GM23338 (cell line): ENCODE data around the gene TRIM23. TPM values are rescaled to one million over a fixed set of nuclear protein-coding genes. Genes with fewer than 3 reads are reported as not detected.

Source experiments
- ATAC-seq: fragments of 200-7000 bp; cut with Tn5 transposase; 3 replicates; pipeline ENCODE4 v1.9.1; 2020
- DNase-seq: peaks from one replicate; pipeline ENCODE4 v3.0.0-alpha.2; 2015; ENCODE audit warnings: low spot score
- H2AFZ ChIP-seq: fragments of 200-600 bp; sonication (generic); 2 replicates; pipeline ENCODE4 v1.8.0; 2016; ENCODE audit warnings: antibody characterized with exemption, mild to moderate bottlenecking, moderate library complexity
- H3F3A ChIP-seq: fragments of 200-600 bp; sonication (generic); replicated peaks from 2 replicates; pipeline ENCODE4 v1.8.0; 2017; ENCODE audit warnings: antibody characterized with exemption, mixed run types, low read depth
- H3K27ac ChIP-seq: fragments of 200-600 bp; sonication (generic); 2 replicates; pipeline ENCODE4 v1.6.1; 2016; ENCODE audit warnings: low read depth
- H3K27me3 ChIP-seq: fragments of 200-600 bp; sonication (generic); 2 replicates; pipeline ENCODE4 v1.8.0; 2016; ENCODE audit warnings: mild to moderate bottlenecking, mixed run types, moderate library complexity; ENCODE audit not compliant: insufficient read depth
- H3K36me3 ChIP-seq: fragments of 200-600 bp; sonication (generic); 2 replicates; pipeline ENCODE4 v1.8.0; 2016; ENCODE audit warnings: mild to moderate bottlenecking; ENCODE audit not compliant: insufficient read depth
- H3K4me1 ChIP-seq: fragments of 200-600 bp; sonication (generic); 2 replicates; pipeline ENCODE4 v1.8.0; 2016; ENCODE audit warnings: mild to moderate bottlenecking, moderate library complexity; ENCODE audit not compliant: insufficient read depth
- H3K4me2 ChIP-seq: fragments of 200-600 bp; sonication (generic); 2 replicates; pipeline ENCODE4 v1.7.1; 2017; ENCODE audit warnings: mixed run types
- H3K4me3 ChIP-seq: fragments of 200-600 bp; sonication (generic); 2 replicates; pipeline ENCODE4 v1.6.1; 2016; ENCODE audit warnings: mixed run types
- H3K79me2 ChIP-seq: fragments of 200-600 bp; sonication (generic); replicated peaks from 2 replicates; pipeline ENCODE4 v1.8.0; 2017; ENCODE audit warnings: mild to moderate bottlenecking; ENCODE audit not compliant: insufficient read depth
- H3K9me2 ChIP-seq: fragments of 200-600 bp; sonication (generic); 2 replicates; pipeline ENCODE4 v1.8.0; 2017; ENCODE audit not compliant: insufficient read depth
- H4K20me1 ChIP-seq: fragments of 200-600 bp; sonication (generic); replicated peaks from 2 replicates; pipeline ENCODE4 v1.8.0; 2017; ENCODE audit warnings: mild to moderate bottlenecking; ENCODE audit not compliant: insufficient read depth
- H3K27ac Mint-ChIP-seq: 2 replicates; pipeline ENCODE4 v1.8.0; 2020; ENCODE audit warnings: inconsistent platforms, mild to moderate bottlenecking, moderate library complexity, mixed read lengths
- H3K27me3 Mint-ChIP-seq: 3 replicates; pipeline ENCODE4 v1.8.0; 2022; ENCODE audit warnings: low read depth, mild to moderate bottlenecking, moderate library complexity, mixed read lengths, inconsistent platforms; ENCODE audit not compliant: insufficient read depth, poor library complexity
- H3K36me3 Mint-ChIP-seq: 3 replicates; pipeline ENCODE4 v1.8.0; 2021; ENCODE audit warnings: low read depth, mild to moderate bottlenecking, inconsistent platforms, moderate library complexity, mixed read lengths
- H3K4me1 Mint-ChIP-seq: 3 replicates; pipeline ENCODE4 v1.8.0; 2020; ENCODE audit warnings: mild to moderate bottlenecking, inconsistent platforms, mixed read lengths
- H3K4me3 Mint-ChIP-seq: 3 replicates; pipeline ENCODE4 v1.8.0; 2021; ENCODE audit warnings: moderate library complexity, mild to moderate bottlenecking, inconsistent platforms, mixed read lengths
- H3K9me3 Mint-ChIP-seq: 3 replicates; pipeline ENCODE4 v1.8.0; 2020; ENCODE audit warnings: moderate library complexity, mild to moderate bottlenecking, inconsistent platforms, mixed read lengths
- CREB1 ChIP-seq: fragments of 250-450 bp; sonication (Bioruptor Pico); IDR thresholded peaks from 2 replicates; pipeline ENCODE4 v1.5.0; 2020; ENCODE audit warnings: low read depth, mild to moderate bottlenecking, moderate library complexity
- EZH2 ChIP-seq: fragments of 200-600 bp; sonication (generic); IDR thresholded peaks from one replicate; pipeline ENCODE4 v1.8.0; 2017; ENCODE audit warnings: antibody characterized with exemption, mild to moderate bottlenecking, low read depth; ENCODE audit not compliant: unreplicated experiment
- EZH2phosphoT487 ChIP-seq: fragments of 200-600 bp; sonication (generic); IDR thresholded peaks from one replicate; pipeline ENCODE4 v1.8.1; 2018; ENCODE audit warnings: antibody characterized with exemption; ENCODE audit not compliant: unreplicated experiment
- NANOG ChIP-seq: IDR thresholded peaks from 2 replicates; pipeline ENCODE4 v1.6.1; 2016; ENCODE audit warnings: antibody characterized with exemption, borderline replicate concordance
- POLR2AphosphoS5 ChIP-seq: IDR thresholded peaks from 2 replicates; pipeline ENCODE4 v1.6.1; 2016; ENCODE audit warnings: antibody characterized with exemption, low read depth
- REST ChIP-seq: IDR thresholded peaks from one replicate; pipeline ENCODE4 v1.6.1; 2018; ENCODE audit warnings: antibody characterized with exemption; ENCODE audit not compliant: unreplicated experiment
- STAT1 ChIP-seq: IDR thresholded peaks from one replicate; pipeline ENCODE4 v1.6.1; 2016; ENCODE audit warnings: antibody characterized with exemption; ENCODE audit not compliant: unreplicated experiment
- ZNF331 ChIP-seq: fragments of 250-450 bp; sonication (Bioruptor Pico); IDR thresholded peaks from 2 replicates; pipeline ENCODE4 v1.5.0; 2020; ENCODE audit warnings: low read depth, mild to moderate bottlenecking, moderate library complexity
- polyA plus RNA-seq: library from polyadenylated mRNA; unstranded; fragments of >200 nt; fragmentation: Nextera tagmentation; extraction: Ambion mirVana; gene quantifications from 2 replicates; pipeline ENCODE4 v1.2.1, GENCODE V29; 2016
- total RNA-seq: library from RNA; depleted of rRNA; stranded (reverse); fragments of >200 nt; shearing (Covaris generic); gene quantifications from 2 replicates; pipeline ENCODE4 v1.2.3, GENCODE V29; 2014
- TF ChIP-seq, protein P1 (sequence below): fragments of 250-450 bp; sonication (Bioruptor Pico); IDR thresholded peaks from 2 replicates; pipeline ENCODE4 v1.5.0; 2020; ENCODE audit warnings: mild to moderate bottlenecking, moderate library complexity

TRIM23 gene
- total and polyA plus RNA-seq, 2 experiments from 2014 or later, result 5.4 to 10.4 TPM

GRCh38 chr5:65548281-65548680, 75.9 kb downstream of the TRIM23 start:
- no peaks in the 10 kb centered on the region for H3K27me3 Mint-ChIP-seq
- no peak overlapping the region for H3K4me3 ChIP-seq

DNA sequence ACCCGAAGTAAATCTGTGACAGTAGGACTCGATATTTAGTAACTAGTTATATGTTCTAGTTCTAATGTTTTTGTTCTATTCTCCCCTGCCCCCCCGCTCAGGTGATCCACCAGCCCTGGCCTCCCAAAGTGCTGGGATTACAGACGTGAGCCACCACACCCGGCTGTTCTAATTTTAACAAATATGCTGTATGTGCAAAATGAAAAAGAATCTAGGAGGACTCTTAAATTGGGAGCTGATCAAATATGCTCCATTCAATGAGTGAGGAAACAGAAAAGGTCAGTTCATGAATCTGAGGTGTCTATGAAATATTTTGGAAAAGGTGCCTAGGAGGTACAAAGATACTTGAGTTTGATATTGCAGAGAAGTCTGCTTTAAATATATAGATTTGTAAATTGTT, 78.0 kb downstream of the TRIM23 start:
- Mint-ChIP-seq H3K4me3 (no peak overlapping the region), H3K27me3 (no peaks in the 10 kb centered on the region), H3K36me3 (peaks cover 64% of the 10 kb centered on the region), H3K27ac (no peak overlapping the region), H3K4me1 (no peaks in the 10 kb centered on the region), H3K9me3 (no peaks in the 10 kb centered on the region)
- H3K4me2 ChIP-seq, result no peak overlapping the region
- H3K9me2 ChIP-seq, result no peaks in the 10 kb centered on the region; the same call in 1 of the 2 replicates
- no peaks in the 10 kb centered on the region for H3F3A ChIP-seq
- H4K20me1 ChIP-seq, result no peaks in the 10 kb centered on the region; the same call in 1 of the 2 replicates
- DNase-seq (no peak), ATAC-seq (no peak)
- H3K27ac ChIP-seq, result no peak overlapping the region
- H3K4me3 ChIP-seq, result no peak overlapping the region
- H3K79me2 ChIP-seq, result no peaks in the 10 kb centered on the region
- H3K27me3 ChIP-seq, result no peaks in the 10 kb centered on the region
- H2AFZ ChIP-seq, result no peak overlapping the region
- no peak for TF ChIP-seq STAT1
- TF ChIP-seq, protein P1, sequence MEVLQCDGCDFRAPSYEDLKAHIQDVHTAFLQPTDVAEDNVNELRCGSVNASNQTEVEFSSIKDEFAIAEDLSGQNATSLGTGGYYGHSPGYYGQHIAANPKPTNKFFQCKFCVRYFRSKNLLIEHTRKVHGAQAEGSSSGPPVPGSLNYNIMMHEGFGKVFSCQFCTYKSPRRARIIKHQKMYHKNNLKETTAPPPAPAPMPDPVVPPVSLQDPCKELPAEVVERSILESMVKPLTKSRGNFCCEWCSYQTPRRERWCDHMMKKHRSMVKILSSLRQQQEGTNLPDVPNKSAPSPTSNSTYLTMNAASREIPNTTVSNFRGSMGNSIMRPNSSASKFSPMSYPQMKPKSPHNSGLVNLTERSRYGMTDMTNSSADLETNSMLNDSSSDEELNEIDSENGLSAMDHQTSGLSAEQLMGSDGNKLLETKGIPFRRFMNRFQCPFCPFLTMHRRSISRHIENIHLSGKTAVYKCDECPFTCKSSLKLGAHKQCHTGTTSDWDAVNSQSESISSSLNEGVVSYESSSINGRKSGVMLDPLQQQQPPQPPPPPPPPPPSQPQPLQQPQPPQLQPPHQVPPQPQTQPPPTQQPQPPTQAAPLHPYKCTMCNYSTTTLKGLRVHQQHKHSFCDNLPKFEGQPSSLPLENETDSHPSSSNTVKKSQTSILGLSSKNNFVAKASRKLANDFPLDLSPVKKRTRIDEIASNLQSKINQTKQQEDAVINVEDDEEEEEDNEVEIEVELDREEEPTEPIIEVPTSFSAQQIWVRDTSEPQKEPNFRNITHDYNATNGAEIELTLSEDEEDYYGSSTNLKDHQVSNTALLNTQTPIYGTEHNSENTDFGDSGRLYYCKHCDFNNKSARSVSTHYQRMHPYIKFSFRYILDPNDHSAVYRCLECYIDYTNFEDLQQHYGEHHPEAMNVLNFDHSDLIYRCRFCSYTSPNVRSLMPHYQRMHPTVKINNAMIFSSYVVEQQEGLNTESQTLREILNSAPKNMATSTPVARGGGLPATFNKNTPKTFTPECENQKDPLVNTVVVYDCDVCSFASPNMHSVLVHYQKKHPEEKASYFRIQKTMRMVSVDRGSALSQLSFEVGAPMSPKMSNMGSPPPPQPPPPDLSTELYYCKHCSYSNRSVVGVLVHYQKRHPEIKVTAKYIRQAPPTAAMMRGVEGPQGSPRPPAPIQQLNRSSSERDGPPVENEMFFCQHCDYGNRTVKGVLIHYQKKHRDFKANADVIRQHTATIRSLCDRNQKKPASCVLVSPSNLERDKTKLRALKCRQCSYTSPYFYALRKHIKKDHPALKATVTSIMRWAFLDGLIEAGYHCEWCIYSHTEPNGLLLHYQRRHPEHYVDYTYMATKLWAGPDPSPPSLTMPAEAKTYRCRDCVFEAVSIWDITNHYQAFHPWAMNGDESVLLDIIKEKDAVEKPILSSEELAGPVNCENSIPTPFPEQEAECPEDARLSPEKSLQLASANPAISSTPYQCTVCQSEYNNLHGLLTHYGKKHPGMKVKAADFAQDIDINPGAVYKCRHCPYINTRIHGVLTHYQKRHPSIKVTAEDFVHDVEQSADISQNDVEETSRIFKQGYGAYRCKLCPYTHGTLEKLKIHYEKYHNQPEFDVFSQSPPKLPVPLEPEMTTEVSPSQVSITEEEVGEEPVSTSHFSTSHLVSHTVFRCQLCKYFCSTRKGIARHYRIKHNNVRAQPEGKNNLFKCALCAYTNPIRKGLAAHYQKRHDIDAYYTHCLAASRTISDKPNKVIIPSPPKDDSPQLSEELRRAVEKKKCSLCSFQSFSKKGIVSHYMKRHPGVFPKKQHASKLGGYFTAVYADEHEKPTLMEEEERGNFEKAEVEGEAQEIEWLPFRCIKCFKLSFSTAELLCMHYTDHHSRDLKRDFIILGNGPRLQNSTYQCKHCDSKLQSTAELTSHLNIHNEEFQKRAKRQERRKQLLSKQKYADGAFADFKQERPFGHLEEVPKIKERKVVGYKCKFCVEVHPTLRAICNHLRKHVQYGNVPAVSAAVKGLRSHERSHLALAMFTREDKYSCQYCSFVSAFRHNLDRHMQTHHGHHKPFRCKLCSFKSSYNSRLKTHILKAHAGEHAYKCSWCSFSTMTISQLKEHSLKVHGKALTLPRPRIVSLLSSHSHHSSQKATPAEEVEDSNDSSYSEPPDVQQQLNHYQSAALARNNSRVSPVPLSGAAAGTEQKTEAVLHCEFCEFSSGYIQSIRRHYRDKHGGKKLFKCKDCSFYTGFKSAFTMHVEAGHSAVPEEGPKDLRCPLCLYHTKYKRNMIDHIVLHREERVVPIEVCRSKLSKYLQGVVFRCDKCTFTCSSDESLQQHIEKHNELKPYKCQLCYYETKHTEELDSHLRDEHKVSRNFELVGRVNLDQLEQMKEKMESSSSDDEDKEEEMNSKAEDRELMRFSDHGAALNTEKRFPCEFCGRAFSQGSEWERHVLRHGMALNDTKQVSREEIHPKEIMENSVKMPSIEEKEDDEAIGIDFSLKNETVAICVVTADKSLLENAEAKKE (CRISPR knock-in tag), result no peak
- no peak for TF ChIP-seq POLR2AphosphoS5
- peaks cover 16% of the 10 kb centered on the region; the same call in 1 of the 2 replicates for H3K36me3 ChIP-seq
- H3K4me1 ChIP-seq, result no peaks in the 10 kb centered on the region

More at GRCh38 chr5:65548281-65548680, 75.9 kb downstream of the TRIM23 start:
- H3K4me1 ChIP-seq, result no peaks in the 10 kb centered on the region
- H3K36me3 ChIP-seq, result peaks cover 11% of the 10 kb centered on the region; the same call in 1 of the 2 replicates
- no peak overlapping the region for H3K4me2 ChIP-seq
- ATAC-seq (no peak), DNase-seq (no peak)
- H3K4me1 Mint-ChIP-seq, result no peaks in the 10 kb centered on the region
- H3K36me3 Mint-ChIP-seq, result peaks cover 51% of the 10 kb centered on the region
- no peak overlapping the region for H3K27ac Mint-ChIP-seq
- no peaks in the 10 kb centered on the region for H3F3A ChIP-seq
- TF ChIP-seq REST (no peak), EZH2phosphoT487 (no peak), EZH2 (no peak), NANOG (no peak), ZNF331 (CRISPR knock-in tag) (no peak), POLR2AphosphoS5 (no peak), CREB1 (CRISPR knock-in tag) (no peak)
- H3K4me3 Mint-ChIP-seq, result no peak overlapping the region
- no peaks in the 10 kb centered on the region; the same call in 1 of the 2 replicates for H4K20me1 ChIP-seq
- no peak overlapping the region for H2AFZ ChIP-seq
- no peaks in the 10 kb centered on the region for H3K79me2 ChIP-seq
- no peak overlapping the region for H3K27ac ChIP-seq
- no peaks in the 10 kb centered on the region for H3K9me3 Mint-ChIP-seq
- no peaks in the 10 kb centered on the region for H3K27me3 ChIP-seq
- H3K9me2 ChIP-seq, result no peaks in the 10 kb centered on the region; the same call in 1 of the 2 replicates
